ENCODE results near the gene MDM2.
"Not testable (repeated sequence)": the region's sequence is repeated elsewhere in the genome, so short reads cannot be mapped to it uniquely, and the experiment has no call there.

MDM2 gene

GRCh38 chr12:68802911-68803651 is 4.9 kb upstream of the MDM2 start:
- Histone ChIP-seq H3F3A (ENCODE audit: insufficient read depth, low read length) (peaks cover 29% of the 10 kb centered on the region), H3K4me1 (ENCODE audit: low read length) (peaks cover 14% of the 10 kb centered on the region; the same call in 1 of the 2 replicates)
- not testable (repeated sequence) for DNase-seq; H3K36me3 ChIP-seq (replicated peaks; ENCODE audit: insufficient read depth, low read length); H3K4me3 ChIP-seq (ENCODE audit: low read length); H3K4me2 ChIP-seq (ENCODE audit: low read depth, low read length); H2AFZ ChIP-seq (ENCODE audit: low read length); H4K20me1 ChIP-seq (ENCODE audit: insufficient read depth, low read length); H3K9me3 ChIP-seq (replicated peaks; ENCODE audit: insufficient read depth, low read length); H3K9ac ChIP-seq (ENCODE audit: low read length); H3K27me3 ChIP-seq (replicated peaks; ENCODE audit: insufficient read depth, low read length); H3K79me2 ChIP-seq (ENCODE audit: low read length); H3K27ac ChIP-seq (ENCODE audit: low read length); H3K9me2 ChIP-seq (replicated peaks; ENCODE audit: insufficient read depth, low read length)

- Histone ChIP-seq H3K27ac (ENCODE audit: low read length) (no peak overlapping the region), H3K4me2 (ENCODE audit: low read depth, low read length) (no peak overlapping the region), H2AFZ (ENCODE audit: low read length) (no peak overlapping the region), H3K27me3 (replicated peaks; ENCODE audit: insufficient read depth, low read length) (no peaks in the 10 kb centered on the region), H3F3A (ENCODE audit: insufficient read depth, low read length) (peaks cover 39% of the 10 kb centered on the region), H3K79me2 (ENCODE audit: low read length) (peaks cover 2% of the 10 kb centered on the region), H3K36me3 (replicated peaks; ENCODE audit: insufficient read depth, low read length) (no peaks in the 10 kb centered on the region; the same call in 1 of the 2 replicates), H3K9ac (ENCODE audit: low read length) (no peak overlapping the region), H3K9me2 (replicated peaks; ENCODE audit: insufficient read depth, low read length) (no peaks in the 10 kb centered on the region), H3K4me3 (ENCODE audit: low read length) (no peak overlapping the region), H3K4me1 (ENCODE audit: low read length) (peaks cover 14% of the 10 kb centered on the region; the same call in 1 of the 2 replicates), H4K20me1 (ENCODE audit: insufficient read depth, low read length) (no peaks in the 10 kb centered on the region), H3K9me3 (replicated peaks; ENCODE audit: insufficient read depth, low read length) (no peaks in the 10 kb centered on the region)
- TF ChIP-seq EZH2phosphoT487 (IDR thresholded peaks at IDR 0.05; ENCODE audit: low read length) (no peak), CTCF (IDR thresholded peaks at IDR 0.05; ENCODE audit: low read length) (no peak), EZH2 (optimal IDR thresholded peaks at IDR 0.05; ENCODE audit: low read depth, low read length) (no peak)
- no peak for DNase-seq
These were observed 3.9 kb upstream of the MDM2 start for GRCh38 chr12:68803948-68804656.

- TF ChIP-seq EZH2phosphoT487 (IDR thresholded peaks at IDR 0.05; ENCODE audit: low read length): no peak
- no peak for TF ChIP-seq CTCF (IDR thresholded peaks at IDR 0.05; ENCODE audit: low read length)
- TF ChIP-seq EZH2 (optimal IDR thresholded peaks at IDR 0.05; ENCODE audit: low read depth, low read length): no peak
- Histone ChIP-seq H3K9me2 (replicated peaks; ENCODE audit: insufficient read depth, low read length) (no peaks in the 10 kb centered on the region), H3K4me3 (ENCODE audit: low read length) (no peak overlapping the region), H3K9ac (ENCODE audit: low read length) (no peak overlapping the region), H2AFZ (ENCODE audit: low read length) (no peak overlapping the region), H3K36me3 (replicated peaks; ENCODE audit: insufficient read depth, low read length) (peaks cover 4% of the 10 kb centered on the region; the same call in 1 of the 2 replicates), H3K27me3 (replicated peaks; ENCODE audit: insufficient read depth, low read length) (no peaks in the 10 kb centered on the region), H3K4me2 (ENCODE audit: low read depth, low read length) (no peak overlapping the region), H3K27ac (ENCODE audit: low read length) (no peak overlapping the region), H3K9me3 (replicated peaks; ENCODE audit: insufficient read depth, low read length) (no peaks in the 10 kb centered on the region), H3K79me2 (ENCODE audit: low read length) (peaks cover 11% of the 10 kb centered on the region), H4K20me1 (ENCODE audit: insufficient read depth, low read length) (no peaks in the 10 kb centered on the region), H3K4me1 (ENCODE audit: low read length) (peaks cover 14% of the 10 kb centered on the region; the same call in 1 of the 2 replicates), H3F3A (ENCODE audit: insufficient read depth, low read length) (peaks cover 47% of the 10 kb centered on the region)
- no peak for DNase-seq
These were observed 3.1 kb upstream of the MDM2 start for GRCh38 chr12:68804657-68805591.
